Hepatocyte (in vitro differentiated cells): ENCODE data around the gene CRY1.

Experiments used
- CTCF ChIP-seq: fragments of 200-600 bp; sonication (generic); IDR thresholded peaks from 2 replicates; pipeline ENCODE4 v1.5.1; 2016; ENCODE audit warnings: antibody characterized with exemption, mild to moderate bottlenecking; ENCODE audit not compliant: poor library complexity
- EZH2 ChIP-seq: fragments of 200-600 bp; sonication (generic); IDR thresholded peaks from 2 replicates; pipeline ENCODE4 v1.6.1; 2016; ENCODE audit warnings: antibody characterized with exemption, mild to moderate bottlenecking, borderline replicate concordance

GRCh38 chr12:106999446-106999845, 93.9 kb downstream of the CRY1 start:
- TF ChIP-seq CTCF (no peak), EZH2 (no peak)
